BJ (cell line): ENCODE results near the gene QSOX2. TPM values are rescaled to one million over a fixed set of nuclear protein-coding genes. Genes with fewer than 3 reads are reported as not detected.

Experiments
- CTCF ChIA-PET: fragments of 350-600 bp; formaldehyde crosslinking; extraction: SDS; loops from one replicate; lab custom pipeline; 2021; ENCODE audit warnings: antibody characterized with exemption, inconsistent platforms; lab: Yijun Ruan, JAX
- POLR2A ChIA-PET: fragments of 300-600 bp; sonication (Branson Sonifier 250); formaldehyde crosslinking; extraction: SDS; loops from one replicate; lab custom pipeline; 2021; ENCODE audit warnings: antibody characterized with exemption; lab: Charles Lee
- DNase-seq: peaks from one replicate; pipeline ENCODE4 v3.0.0-alpha.2; 2011; ENCODE audit warnings: low read depth
- H3K27me3 ChIP-seq: 2 replicates; pipeline ENCODE4 v1.6.0; 2011; ENCODE audit warnings: low read length; ENCODE audit not compliant: control insufficient read depth, insufficient read depth
- H3K36me3 ChIP-seq: 2 replicates; pipeline ENCODE4 v1.5.1; 2011; ENCODE audit warnings: low read length; ENCODE audit not compliant: control insufficient read depth, insufficient read depth
- H3K4me3 ChIP-seq: 2 replicates; pipeline ENCODE4 v1.5.1; 2011; ENCODE audit warnings: low read depth, mild to moderate bottlenecking, control low read depth, low read length
- polyA plus RNA-seq: library from polyadenylated mRNA; depleted of rRNA; stranded (reverse); fragments of >200 nt; gene quantifications from 2 replicates; pipeline ENCODE4 v1.2.3, GENCODE V29; 2011
- TF ChIP-seq, protein P1 (sequence below): IDR thresholded peaks from 2 replicates; pipeline ENCODE4 v1.5.1; 2011; ENCODE audit warnings: low read depth, mild to moderate bottlenecking, control low read depth, inconsistent platforms, low read length, moderate library complexity; ENCODE audit not compliant: insufficient read depth

Gene QSOX2
- polyA plus RNA-seq, 1 experiment = 7.0 TPM

DNA sequence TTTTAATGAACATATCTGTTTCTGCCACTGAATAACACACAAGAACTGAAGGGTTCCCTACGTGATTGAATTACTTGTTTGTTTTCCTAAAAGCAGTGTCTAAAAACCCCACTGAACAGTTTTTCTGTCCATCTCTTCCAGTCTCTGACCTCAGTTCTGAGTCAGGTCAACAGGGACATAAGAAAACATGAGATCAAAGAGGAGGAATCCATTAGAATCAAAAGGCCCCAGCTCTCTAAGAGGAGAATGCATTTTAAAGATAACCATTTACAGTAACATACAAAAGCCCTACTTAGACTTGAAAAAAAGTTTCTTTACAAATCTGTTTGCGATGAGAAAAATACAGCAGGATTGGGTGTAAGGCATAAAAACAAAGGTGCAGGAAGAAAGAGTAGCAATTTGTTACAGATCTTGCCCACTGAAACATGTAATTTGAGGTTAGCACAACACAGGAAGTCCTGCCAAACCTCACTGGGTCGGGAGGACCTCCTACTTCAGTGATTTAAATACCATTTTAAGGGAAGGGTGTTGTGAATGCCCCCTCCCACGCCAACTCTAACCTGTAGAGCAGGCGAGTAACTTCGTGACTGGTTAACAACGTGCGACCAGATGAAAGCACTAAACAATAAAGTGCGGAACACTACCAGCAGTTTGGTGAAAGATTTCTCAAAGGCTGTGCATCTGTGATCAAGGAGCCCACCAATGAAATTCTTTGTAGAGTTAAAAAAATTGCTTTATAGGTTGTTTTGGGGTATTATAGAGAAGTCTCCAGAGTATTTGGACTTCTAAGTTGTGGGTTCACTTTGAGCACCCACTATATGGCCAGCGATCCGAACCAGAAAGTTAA lies 1.3 kb downstream of the QSOX2 start:
- Histone ChIP-seq H3K36me3 (no peaks in the 10 kb centered on the region), H3K27me3 (peaks cover 15% of the 10 kb centered on the region), H3K4me3 (peak overlapping the region; percentile 50)
- DNase-seq = no peak
- CTCF ChIA-PET = interaction anchor here (1.5 kb wide), 1 partner anchor 18 kb away, joined by 4 read pairs; no protein-coding TSS in a partner anchor
- TF ChIP-seq, protein P1, sequence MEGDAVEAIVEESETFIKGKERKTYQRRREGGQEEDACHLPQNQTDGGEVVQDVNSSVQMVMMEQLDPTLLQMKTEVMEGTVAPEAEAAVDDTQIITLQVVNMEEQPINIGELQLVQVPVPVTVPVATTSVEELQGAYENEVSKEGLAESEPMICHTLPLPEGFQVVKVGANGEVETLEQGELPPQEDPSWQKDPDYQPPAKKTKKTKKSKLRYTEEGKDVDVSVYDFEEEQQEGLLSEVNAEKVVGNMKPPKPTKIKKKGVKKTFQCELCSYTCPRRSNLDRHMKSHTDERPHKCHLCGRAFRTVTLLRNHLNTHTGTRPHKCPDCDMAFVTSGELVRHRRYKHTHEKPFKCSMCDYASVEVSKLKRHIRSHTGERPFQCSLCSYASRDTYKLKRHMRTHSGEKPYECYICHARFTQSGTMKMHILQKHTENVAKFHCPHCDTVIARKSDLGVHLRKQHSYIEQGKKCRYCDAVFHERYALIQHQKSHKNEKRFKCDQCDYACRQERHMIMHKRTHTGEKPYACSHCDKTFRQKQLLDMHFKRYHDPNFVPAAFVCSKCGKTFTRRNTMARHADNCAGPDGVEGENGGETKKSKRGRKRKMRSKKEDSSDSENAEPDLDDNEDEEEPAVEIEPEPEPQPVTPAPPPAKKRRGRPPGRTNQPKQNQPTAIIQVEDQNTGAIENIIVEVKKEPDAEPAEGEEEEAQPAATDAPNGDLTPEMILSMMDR = no peak
- POLR2A ChIA-PET = no interaction called here

DNA sequence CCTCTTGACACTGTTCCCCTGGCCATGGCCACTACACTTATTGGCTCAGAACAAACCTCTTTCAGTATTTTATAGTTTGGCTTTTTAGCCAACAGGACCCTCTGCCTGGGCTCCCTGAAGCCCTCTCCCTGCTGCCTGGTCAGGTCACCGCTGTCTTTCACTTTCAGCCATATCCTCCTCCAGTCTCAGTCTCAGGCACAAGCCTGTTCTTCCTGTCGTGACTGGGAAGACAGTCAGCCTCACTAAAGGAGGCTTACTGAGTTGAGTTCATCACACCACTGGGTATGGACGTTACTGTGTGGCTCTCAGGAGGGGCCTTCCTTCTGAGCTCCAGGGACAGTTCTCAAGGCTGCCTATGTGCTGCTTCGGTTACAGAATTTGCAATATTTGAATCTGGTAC lies 2.0 kb downstream of the QSOX2 start:
- H3K4me3 ChIP-seq = no peak overlapping the region
- H3K36me3 ChIP-seq = no peaks in the 10 kb centered on the region
- POLR2A ChIA-PET = no interaction called here
- no peak for DNase-seq
- TF ChIP-seq, protein P1 = no peak
- CTCF ChIA-PET = interaction anchor here (1.5 kb wide), 1 partner anchor 17 kb away, joined by 4 read pairs; no protein-coding TSS in a partner anchor
- peaks cover 10% of the 10 kb centered on the region for H3K27me3 ChIP-seq

DNA sequence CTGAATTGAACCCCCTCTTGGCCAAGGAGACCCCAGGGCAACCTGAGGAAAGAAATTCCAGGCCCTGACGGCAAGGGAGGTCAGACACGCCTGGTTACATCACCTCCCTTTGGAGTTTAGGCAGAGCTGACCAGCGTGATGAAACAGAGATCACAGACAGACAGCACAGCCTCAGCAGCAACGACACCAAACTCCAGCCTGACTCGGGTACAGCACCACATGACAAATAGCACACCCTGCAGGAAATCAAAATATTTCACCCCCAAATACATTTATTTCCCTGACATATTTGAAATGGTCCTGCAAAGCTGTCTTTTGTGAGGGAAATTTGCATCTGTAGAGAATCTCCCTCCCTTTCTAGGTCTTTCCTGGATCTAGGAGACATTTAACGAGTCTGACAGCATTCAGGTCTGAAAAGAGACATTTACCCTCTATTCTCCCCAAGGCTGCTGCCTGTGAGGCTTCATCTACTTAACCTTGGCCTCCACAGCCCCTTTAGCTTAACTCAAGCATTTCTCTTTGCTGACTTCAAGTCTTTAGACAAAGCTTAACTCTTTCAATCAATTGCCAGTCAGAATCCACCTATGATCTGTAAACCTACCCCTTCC lies 2.6 kb downstream of the QSOX2 start:
- no peak for DNase-seq
- CTCF ChIA-PET = interaction anchor here (0.8 to 1.2 kb wide), 2 partner anchors 16 to 18 kb away, joined by 3 read pairs; no protein-coding TSS in a partner anchor
- Histone ChIP-seq H3K36me3 (no peaks in the 10 kb centered on the region), H3K4me3 (no peak overlapping the region), H3K27me3 (peaks cover 5% of the 10 kb centered on the region)
- POLR2A ChIA-PET = no interaction called here
- TF ChIP-seq, protein P1 = no peak

DNA sequence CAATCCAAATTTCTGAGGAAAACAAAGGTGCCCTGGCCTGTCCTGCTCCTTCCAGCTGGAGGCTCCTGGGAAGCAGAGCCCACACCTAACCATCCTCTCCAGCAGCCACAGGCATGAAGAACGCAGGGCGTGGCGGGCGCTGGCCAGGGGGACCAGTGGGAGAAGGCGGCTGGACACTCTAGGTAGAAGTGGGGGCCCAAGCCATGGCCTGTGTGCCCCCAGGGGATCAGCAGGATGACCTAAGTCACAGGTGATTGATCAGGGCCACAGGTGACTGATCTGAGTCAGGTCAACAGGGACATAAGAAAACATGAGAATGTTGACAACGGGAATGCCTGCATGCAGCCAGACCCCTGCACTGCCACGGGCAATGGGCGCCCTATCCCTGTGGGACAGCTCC lies 3.4 kb downstream of the QSOX2 start:
- TF ChIP-seq, protein P1 = no peak
- ChIA-PET POLR2A (no interaction called here), CTCF (interaction anchor here (0.8 to 1.2 kb wide), 2 partner anchors 16 to 17 kb away, joined by 3 read pairs; no protein-coding TSS in a partner anchor)

DNA sequence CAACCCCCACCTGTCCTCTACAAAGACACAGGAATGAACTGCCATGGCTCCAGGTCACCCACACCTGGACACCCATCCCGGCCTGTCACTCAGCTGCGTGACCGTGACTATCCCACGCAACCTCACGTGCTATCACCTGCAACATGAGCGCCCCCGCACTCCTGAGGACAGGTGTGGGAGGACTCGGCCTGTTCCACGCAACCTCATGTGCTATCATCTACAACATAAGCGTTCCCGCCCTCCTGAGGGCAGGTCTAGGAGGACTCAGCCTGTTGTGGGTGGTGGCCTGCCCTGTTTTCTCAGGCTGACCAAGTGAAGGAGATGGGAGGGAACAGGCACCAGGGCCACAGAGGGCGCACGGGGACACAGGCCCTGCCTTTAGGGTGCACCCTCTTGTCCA lies 4.1 kb downstream of the QSOX2 start:
- POLR2A ChIA-PET = no interaction called here
- Histone ChIP-seq H3K27me3 (peaks cover under 1% of the 10 kb centered on the region; the same call in 1 of the 2 replicates), H3K4me3 (no peak overlapping the region), H3K36me3 (peaks cover 3% of the 10 kb centered on the region)
- DNase-seq = no peak
- TF ChIP-seq, protein P1 = no peak
- CTCF ChIA-PET = no interaction called here

More for the DNA sequence above, 3.4 kb downstream of the QSOX2 start:
- Histone ChIP-seq H3K4me3 (no peak overlapping the region), H3K36me3 (no peaks in the 10 kb centered on the region), H3K27me3 (peaks cover 4% of the 10 kb centered on the region)
- DNase-seq = no peak
